ENCODE results near the gene SLC1A3.

Gene SLC1A3

DNA sequence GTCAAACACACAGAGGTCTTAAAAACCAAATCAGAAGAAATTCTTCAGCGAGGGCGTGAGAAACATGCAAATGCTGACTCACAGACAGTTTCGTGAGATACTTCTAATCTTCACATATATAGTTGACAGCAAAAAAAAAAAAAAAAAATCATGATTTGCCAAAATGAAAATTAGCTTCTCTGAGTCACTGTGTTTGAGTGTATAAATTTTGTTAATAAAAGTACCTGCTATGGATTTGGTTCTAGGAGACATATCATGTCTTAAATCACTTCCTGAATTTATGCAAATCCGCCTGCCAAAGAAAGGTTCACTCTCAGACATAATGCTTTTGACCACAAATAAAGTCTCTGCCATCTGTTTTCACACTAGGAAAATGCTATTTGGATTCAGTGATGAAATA is 114.3 kb downstream of the SLC1A3 start:
- no peak overlapping the region for H3K4me3 Mint-ChIP-seq
- H3K9me3 Mint-ChIP-seq, result no peaks in the 10 kb centered on the region
- H3K36me3 Mint-ChIP-seq (ENCODE audit: low read depth), result no peaks in the 10 kb centered on the region
- H3K27ac Mint-ChIP-seq, result no peak overlapping the region
- H3K27me3 Mint-ChIP-seq (ENCODE audit: low read depth), result no peaks in the 10 kb centered on the region
- TF ChIP-seq, protein P1, sequence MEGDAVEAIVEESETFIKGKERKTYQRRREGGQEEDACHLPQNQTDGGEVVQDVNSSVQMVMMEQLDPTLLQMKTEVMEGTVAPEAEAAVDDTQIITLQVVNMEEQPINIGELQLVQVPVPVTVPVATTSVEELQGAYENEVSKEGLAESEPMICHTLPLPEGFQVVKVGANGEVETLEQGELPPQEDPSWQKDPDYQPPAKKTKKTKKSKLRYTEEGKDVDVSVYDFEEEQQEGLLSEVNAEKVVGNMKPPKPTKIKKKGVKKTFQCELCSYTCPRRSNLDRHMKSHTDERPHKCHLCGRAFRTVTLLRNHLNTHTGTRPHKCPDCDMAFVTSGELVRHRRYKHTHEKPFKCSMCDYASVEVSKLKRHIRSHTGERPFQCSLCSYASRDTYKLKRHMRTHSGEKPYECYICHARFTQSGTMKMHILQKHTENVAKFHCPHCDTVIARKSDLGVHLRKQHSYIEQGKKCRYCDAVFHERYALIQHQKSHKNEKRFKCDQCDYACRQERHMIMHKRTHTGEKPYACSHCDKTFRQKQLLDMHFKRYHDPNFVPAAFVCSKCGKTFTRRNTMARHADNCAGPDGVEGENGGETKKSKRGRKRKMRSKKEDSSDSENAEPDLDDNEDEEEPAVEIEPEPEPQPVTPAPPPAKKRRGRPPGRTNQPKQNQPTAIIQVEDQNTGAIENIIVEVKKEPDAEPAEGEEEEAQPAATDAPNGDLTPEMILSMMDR (IDR thresholded peaks at IDR 0.05; ENCODE audit: unreplicated experiment in 3 of 3), result no peak
- no peaks in the 10 kb centered on the region for H3K4me1 Mint-ChIP-seq

- TF ChIP-seq, protein P1 (IDR thresholded peaks at IDR 0.05; ENCODE audit: unreplicated experiment in 3 of 3), result no peak
- Mint-ChIP-seq H3K4me3 (no peak overlapping the region), H3K27me3 (ENCODE audit: low read depth) (no peaks in the 10 kb centered on the region)
Measured at GRCh38 chr5:36721664-36722235, 115.3 kb downstream of the SLC1A3 start.

GRCh38 chr5:36722900-36723299 is 116.5 kb downstream of the SLC1A3 start:
- Mint-ChIP-seq H3K4me1 (no peaks in the 10 kb centered on the region), H3K36me3 (ENCODE audit: low read depth) (no peaks in the 10 kb centered on the region), H3K9me3 (no peaks in the 10 kb centered on the region), H3K27me3 (ENCODE audit: low read depth) (no peaks in the 10 kb centered on the region), H3K27ac (no peak overlapping the region), H3K4me3 (no peak overlapping the region)
- TF ChIP-seq, protein P1 (IDR thresholded peaks at IDR 0.05; ENCODE audit: unreplicated experiment in 3 of 3), result no peak

More at GRCh38 chr5:36721664-36722235, 115.3 kb downstream of the SLC1A3 start:
- no peaks in the 10 kb centered on the region for H3K4me1 Mint-ChIP-seq
- no peaks in the 10 kb centered on the region for H3K9me3 Mint-ChIP-seq
- H3K27ac Mint-ChIP-seq, result no peak overlapping the region
- no peaks in the 10 kb centered on the region for H3K36me3 Mint-ChIP-seq (ENCODE audit: low read depth)

DNA sequence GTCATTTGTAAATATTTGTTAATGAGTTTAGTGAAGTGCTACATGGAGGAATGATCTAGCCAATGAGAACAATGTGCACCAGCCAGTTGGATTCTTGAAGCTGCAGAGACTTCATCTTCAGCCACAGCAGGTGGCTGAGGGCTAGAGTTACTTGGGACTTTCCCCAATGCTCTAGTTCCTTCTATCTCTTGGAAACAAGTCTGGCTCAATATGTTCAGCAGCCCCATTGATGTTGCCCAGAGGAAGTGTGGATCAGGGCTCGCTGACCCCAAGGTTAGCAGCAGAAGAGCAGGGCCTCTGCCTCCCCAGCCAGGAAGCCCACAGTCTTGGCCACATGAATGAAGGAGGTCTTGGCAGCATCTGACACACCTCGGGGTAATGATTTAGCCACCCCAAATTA is 117.5 kb downstream of the SLC1A3 start:
- Mint-ChIP-seq H3K36me3 (ENCODE audit: low read depth) (no peaks in the 10 kb centered on the region), H3K27me3 (ENCODE audit: low read depth) (peaks cover 6% of the 10 kb centered on the region), H3K4me1 (no peaks in the 10 kb centered on the region), H3K4me3 (no peak overlapping the region), H3K9me3 (no peaks in the 10 kb centered on the region), H3K27ac (no peak overlapping the region)
- TF ChIP-seq, protein P1 (IDR thresholded peaks at IDR 0.05; ENCODE audit: unreplicated experiment in 3 of 3), result no peak

- H3K4me3 Mint-ChIP-seq, result no peak overlapping the region
- no peak overlapping the region for H3K27ac Mint-ChIP-seq
- H3K36me3 Mint-ChIP-seq (ENCODE audit: low read depth), result no peaks in the 10 kb centered on the region
- H3K9me3 Mint-ChIP-seq, result no peaks in the 10 kb centered on the region
- H3K4me1 Mint-ChIP-seq, result peaks cover under 1% of the 10 kb centered on the region
- TF ChIP-seq, protein P1 (IDR thresholded peaks at IDR 0.05; ENCODE audit: unreplicated experiment in 3 of 3), result no peak
- peaks cover 7% of the 10 kb centered on the region for H3K27me3 Mint-ChIP-seq (ENCODE audit: low read depth)
Measured at GRCh38 chr5:36724467-36725332, 118.3 kb downstream of the SLC1A3 start.
